SK-N-SH (cell line): ENCODE measurements around the gene C16orf95. TPM values are rescaled to one million over a fixed set of nuclear protein-coding genes. Genes with fewer than 3 reads are reported as not detected.

Experiments
- CTCF ChIA-PET: fragments of 300-600, 350-600 bp; formaldehyde crosslinking; extraction: SDS; loops from one replicate; lab custom pipeline; 2021; lab: Yijun Ruan, JAX
- POLR2A ChIA-PET: fragments of 350-600 bp; sonication (Branson Sonifier 250); formaldehyde crosslinking; extraction: SDS; loops from one replicate; lab custom pipeline; 2020; ENCODE audit warnings: antibody characterized with exemption, inconsistent platforms; lab: Yijun Ruan, JAX
- DNase-seq: peaks from one replicate; pipeline ENCODE4 v3.0.0; 2012
- H2AFZ ChIP-seq: fragments of 200-600 bp; sonication (generic); 2 replicates; pipeline ENCODE4 v1.8.1; 2016; ENCODE audit warnings: antibody characterized with exemption, mild to moderate bottlenecking, low read depth
- H3F3A ChIP-seq: fragments of 200-600 bp; sonication (generic); replicated peaks from 2 replicates; pipeline ENCODE3; 2016; ENCODE audit warnings: antibody characterized with exemption, mild to moderate bottlenecking; ENCODE audit not compliant: insufficient read depth
- H3K27ac ChIP-seq, 2 experiments: fragments of 200-500 bp in 1 of 2; fragments of 200-600 bp in 1 of 2; sonication (Bioruptor generic) in 1 of 2; sonication (generic), shearing (Covaris generic) in 1 of 2; 2 replicates each; pipeline versions ENCODE4 v1.5.1 to v1.6.1; 2014 to 2016; ENCODE audit warnings: low read depth in 2 of 2, inconsistent platforms in 1 of 2, low read length in 1 of 2, mild to moderate bottlenecking in 1 of 2, mixed read lengths in 1 of 2
- H3K27me3 ChIP-seq: fragments of 200-600 bp; sonication (generic), shearing (Covaris generic); 2 replicates; pipeline ENCODE4 v1.6.1; 2016; ENCODE audit warnings: mixed run types; ENCODE audit not compliant: insufficient read depth
- H3K36me3 ChIP-seq, 2 experiments: fragments of 200-500 bp in 1 of 2; fragments of 200-600 bp in 1 of 2; sonication (Bioruptor generic) in 1 of 2; sonication (generic) in 1 of 2; replicated peaks in 1 of 2; 2 replicates each; pipeline versions ENCODE3 to v1.5.1; 2014 to 2016; ENCODE audit warnings: low read length in 1 of 2, mild to moderate bottlenecking in 1 of 2; ENCODE audit not compliant: insufficient read depth in 2 of 2, control insufficient read depth in 1 of 2
- H3K4me1 ChIP-seq, 2 experiments: fragments of 200-500 bp in 1 of 2; fragments of 200-600 bp in 1 of 2; sonication (Bioruptor generic) in 1 of 2; sonication (generic), shearing (Covaris generic) in 1 of 2; 2 replicates each; pipeline versions ENCODE4 v1.5.1 to v1.6.1; 2014 to 2016; ENCODE audit warnings: low read depth in 1 of 2, low read length in 1 of 2, mixed run types in 1 of 2; ENCODE audit not compliant: insufficient read depth in 2 of 2, control insufficient read depth in 1 of 2
- H3K4me2 ChIP-seq: fragments of 200-600 bp; sonication (generic), shearing (Covaris generic); 2 replicates; pipeline ENCODE4 v1.6.1; 2017; ENCODE audit warnings: mixed run types
- H3K4me3 ChIP-seq, 2 experiments: fragments of 200-500 bp in 1 of 2; fragments of 200-600 bp in 1 of 2; sonication (Bioruptor generic) in 1 of 2; sonication (generic), shearing (Covaris generic) in 1 of 2; 2 replicates each; pipeline versions ENCODE4 v1.5.1 to v1.8.1; 2014 to 2016; ENCODE audit warnings: low read depth in 2 of 2, inconsistent platforms in 1 of 2, low read length in 1 of 2, mild to moderate bottlenecking in 1 of 2, mixed read lengths in 1 of 2, moderate library complexity in 1 of 2
- H3K79me2 ChIP-seq: fragments of 200-600 bp; sonication (generic); 2 replicates; pipeline ENCODE4 v1.8.1; 2017; ENCODE audit warnings: mild to moderate bottlenecking; ENCODE audit not compliant: insufficient read depth
- H3K9ac ChIP-seq: fragments of 200-600 bp; sonication (generic); 2 replicates; pipeline ENCODE4 v1.6.1; 2017; ENCODE audit warnings: mixed run types
- H3K9me2 ChIP-seq: fragments of 200-600 bp; sonication (generic); 2 replicates; pipeline ENCODE4 v1.6.1; 2017; ENCODE audit warnings: mixed run types
- H3K9me3 ChIP-seq: fragments of 200-600 bp; sonication (generic); 2 replicates; pipeline ENCODE4 v1.6.1; 2017; ENCODE audit warnings: mixed run types, mild to moderate bottlenecking, moderate library complexity
- H4K20me1 ChIP-seq: fragments of 200-600 bp; sonication (generic); 2 replicates; pipeline ENCODE4 v1.6.1; 2017; ENCODE audit warnings: mild to moderate bottlenecking, mixed run types; ENCODE audit not compliant: insufficient read depth
- EP300 ChIP-seq, 2 experiments: IDR thresholded peaks; 2 replicates each; pipeline versions ENCODE4 v1.4.0 to v1.6.1; 2012; ENCODE audit warnings: borderline replicate concordance in 1 of 2, low read depth in 1 of 2, low read length in 1 of 2
- FOXM1 ChIP-seq: IDR thresholded peaks from 2 replicates; pipeline ENCODE4 v1.4.0; 2012; ENCODE audit warnings: low read depth, mild to moderate bottlenecking
- GABPA ChIP-seq: IDR thresholded peaks from 2 replicates; pipeline ENCODE4 v1.4.0; 2012; ENCODE audit warnings: low read depth, mild to moderate bottlenecking
- MAX ChIP-seq: IDR thresholded peaks from 2 replicates; pipeline ENCODE4 v1.4.0; 2012; ENCODE audit warnings: low read depth
- MEF2A ChIP-seq: IDR thresholded peaks from 2 replicates; pipeline ENCODE4 v1.4.0; 2012; ENCODE audit warnings: low read depth, borderline replicate concordance
- MXI1 ChIP-seq: IDR thresholded peaks from 2 replicates; pipeline ENCODE4 v1.6.1; 2012; ENCODE audit warnings: mild to moderate bottlenecking, low read depth, low read length, improper control_type of control experiment
- NFIC ChIP-seq: IDR thresholded peaks from 2 replicates; pipeline ENCODE4 v1.4.0; 2012; ENCODE audit warnings: borderline replicate concordance
- NRF1 ChIP-seq: IDR thresholded peaks from 2 replicates; pipeline ENCODE4 v1.6.1; 2012; ENCODE audit warnings: low read depth, mild to moderate bottlenecking, low read length
- PBX3 ChIP-seq: IDR thresholded peaks from 2 replicates; pipeline ENCODE4; 2012
- RAD21 ChIP-seq: IDR thresholded peaks from 2 replicates; pipeline ENCODE4 v1.6.1; 2012; ENCODE audit warnings: mild to moderate bottlenecking, low read length
- REST ChIP-seq: IDR thresholded peaks from 2 replicates; pipeline ENCODE4 v1.6.1; 2012; ENCODE audit warnings: mild to moderate bottlenecking, low read depth, low read length, moderate library complexity
- RFX5 ChIP-seq: IDR thresholded peaks from 2 replicates; pipeline ENCODE4 v1.6.1; 2012; ENCODE audit warnings: mild to moderate bottlenecking, improper control_type of control experiment, low read length
- SMC3 ChIP-seq: IDR thresholded peaks from 2 replicates; pipeline ENCODE4 v1.6.1; 2012; ENCODE audit warnings: low read depth, low read length, improper control_type of control experiment
- TAF1 ChIP-seq: IDR thresholded peaks from 2 replicates; pipeline ENCODE4 v1.6.1; 2012; ENCODE audit warnings: low read depth, mild to moderate bottlenecking, low read length, moderate library complexity, borderline replicate concordance
- TCF12 ChIP-seq: IDR thresholded peaks from 2 replicates; pipeline ENCODE4 v1.4.0; 2012
- TEAD4 ChIP-seq: IDR thresholded peaks from 2 replicates; pipeline ENCODE4 v1.4.0; 2012; ENCODE audit warnings: mild to moderate bottlenecking, borderline replicate concordance; ENCODE audit not compliant: insufficient read depth
- YY1 ChIP-seq: IDR thresholded peaks from 2 replicates; pipeline ENCODE4 v1.4.0; 2012; ENCODE audit warnings: low read depth, mild to moderate bottlenecking
- ZBTB33 ChIP-seq: IDR thresholded peaks from 2 replicates; pipeline ENCODE4 v1.4.0; 2012; ENCODE audit warnings: low read depth, borderline replicate concordance
- WGBS: methylation state at CpG from one replicate; pipeline ENCODE4 v1.1.6; 2017; ENCODE audit warnings: low lambda C conversion rate; 5-methylcytosine and 5-hydroxymethylcytosine counted together
- polyA plus RNA-seq, 3 experiments: library from polyadenylated mRNA; depleted of rRNA; stranded (reverse); fragments of >200 nt; gene quantifications; 2 replicates each; pipeline ENCODE4 v1.2.3, GENCODE V29; 2012

The C16orf95 gene
- polyA plus RNA-seq, 1 of the 3 experiments (the other 2 are of a cell fraction): 5.0 TPM

GRCh38 chr16:87334651-87335624 is 17.7 kb upstream of the C16orf95 start:
- peaks cover 0 to 45% of the 10 kb centered on the region in 2 experiments for H3K36me3 ChIP-seq
- no peak overlapping the region for H3K27ac ChIP-seq
- TF ChIP-seq NRF1 (no peak), MXI1 (no peak), REST (no peak), RFX5 (no peak), YY1 (no peak), MEF2A (no peak), SMC3 (no peak), GABPA (no peak), NFIC (no peak), RAD21 (no peak), EP300 (IDR thresholded peaks at IDR 0.05; ENCODE audit: borderline replicate concordance in 1 of 2, low read depth in 1 of 2, low read length in 1 of 2) (no peak), TCF12 (no peak), FOXM1 (no peak), ZBTB33 (no peak), PBX3 (no peak), TEAD4 (no peak), MAX (no peak), TAF1 (no peak)
- TF ChIP-seq, all 33 proteins: peak for 0
- Histone ChIP-seq H2AFZ (no peak overlapping the region), H3K9me3 (no peaks in the 10 kb centered on the region), H4K20me1 (0 out of 2 replicates have a peak, but pooled peaks cover 3% of the 10 kb centered on the region), H3K27me3 (no peaks in the 10 kb centered on the region), H3K9ac (no peak overlapping the region), H3K9me2 (no peaks in the 10 kb centered on the region), H3K4me2 (no peak overlapping the region), H3F3A (no peaks in the 10 kb centered on the region), H3K4me3 (no peak overlapping the region), H3K4me1 (peaks cover 0 to 8% of the 10 kb centered on the region in 2 experiments; a peak in 2 of 4 replicates), H3K79me2 (peaks cover 4% of the 10 kb centered on the region; the same call in 1 of the 2 replicates)
- DNase-seq: no peak
- WGBS: 95% methylated on average over 13 of the region's 29 CpGs
- ChIA-PET CTCF (interaction anchor here (0.6 to 3.6 kb wide), 4 partner anchors 10 to 59 kb away, joined by 3 to 16 read pairs (median 3); no protein-coding TSS in a partner anchor), POLR2A (no interaction called here)
